Measurements from ENCODE around the gene GOLGA8N. TPM values are rescaled to one million over a fixed set of nuclear protein-coding genes. Genes with fewer than 3 reads are reported as not detected.
"Not testable (repeated sequence)": the region's sequence is repeated elsewhere in the genome, so short reads cannot be mapped to it uniquely, and the experiment has no call there.

Gene GOLGA8N
- total RNA-seq, result 2.2 TPM
- 13.8 TPM for polyA plus RNA-seq
- long read RNA-seq, donor 1, result 0 reads
- long read RNA-seq, donor 2, result 0 reads
- long read RNA-seq, donor 3, result 0 reads
- long read RNA-seq, donor 4, result 0 reads
- long read RNA-seq, donor 5, result 0 reads
- long read RNA-seq, donor 6, result 0 reads
- long read RNA-seq, donor 7, result 0 reads
- long read RNA-seq, donor 8, result 0 reads
- long read RNA-seq, donor 9, result 0 reads
- long read RNA-seq, donor 10, result 0 reads

DNA sequence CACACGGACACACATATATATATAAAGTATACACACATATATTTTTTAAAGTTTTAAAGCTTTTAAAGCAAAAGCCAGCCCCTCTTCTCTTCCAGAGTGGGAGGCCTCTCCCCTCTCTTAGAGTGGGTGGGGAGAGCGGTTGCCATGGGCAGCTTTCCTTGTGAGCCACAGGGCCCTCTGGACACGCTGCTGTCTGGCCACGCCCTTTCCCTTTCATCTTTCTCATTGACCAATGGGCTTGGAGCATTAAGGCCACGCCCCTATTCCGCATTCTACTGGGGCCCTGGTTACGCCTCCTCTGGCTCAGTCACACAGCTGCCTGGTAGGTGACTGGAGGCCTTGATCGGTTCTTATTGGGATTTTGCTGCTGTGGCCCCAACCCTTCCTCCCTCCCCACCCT is at the start of gene GOLGA8N:
Gene GOLGA8N (plus strand): TSS at position 306 of the 400 bp plus-strand sequence.
- not testable (repeated sequence) for H3K9me3 ChIP-seq (ENCODE audit: control insufficient read depth in 2 of 2, insufficient read depth in 1 of 2, low read length in 1 of 2)

DNA sequence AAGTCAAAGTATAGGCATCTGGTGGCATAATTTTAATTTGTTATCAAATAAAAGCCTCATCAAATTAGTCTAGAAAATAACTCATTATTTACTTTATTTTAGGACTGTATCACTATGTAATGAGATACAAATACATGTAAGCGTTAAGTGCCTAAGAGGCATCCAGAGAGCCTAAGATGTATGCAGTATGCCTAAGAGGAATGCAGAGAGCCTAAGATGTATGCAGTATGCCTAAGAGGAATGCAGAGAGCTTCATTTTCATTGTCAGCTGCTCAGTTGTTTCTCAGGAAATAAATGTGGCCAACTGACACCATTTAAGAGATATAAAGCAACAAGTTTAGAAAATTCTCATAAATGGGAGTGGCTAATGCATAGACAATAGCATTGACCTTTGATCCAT is 49.8 kb upstream of the GOLGA8N start:
- not testable (repeated sequence) for H3K27me3 ChIP-seq (ENCODE audit: control insufficient read depth in 2 of 2, insufficient read depth in 1 of 2, low read length in 1 of 2); H3K36me3 ChIP-seq (ENCODE audit: control insufficient read depth in 2 of 2, insufficient read depth in 2 of 2, low read length in 1 of 2); H3K4me1 ChIP-seq (ENCODE audit: control insufficient read depth in 2 of 2, insufficient read depth in 2 of 2, low read length in 2 of 2); H3K9me3 ChIP-seq (ENCODE audit: control insufficient read depth in 2 of 2, insufficient read depth in 1 of 2, low read length in 1 of 2); H3K27ac ChIP-seq (ENCODE audit: low read depth in 1 of 2, low read length in 1 of 2); H3K4me3 ChIP-seq (ENCODE audit: low read length in 2 of 2); DNase-seq (ENCODE audit: low read depth in 6 of 9, low spot score in 9 of 9)
- no CpG with 5 or more reads among the region's 1 CpG for WGBS

More for the DNA sequence above, at the start of gene GOLGA8N:
- H3K4me3 ChIP-seq (ENCODE audit: low read length in 2 of 2); H3K27me3 ChIP-seq (ENCODE audit: control insufficient read depth in 2 of 2, insufficient read depth in 1 of 2, low read length in 1 of 2); DNase-seq (ENCODE audit: low read depth in 6 of 9, low spot score in 9 of 9); H3K27ac ChIP-seq (ENCODE audit: low read depth in 1 of 2, low read length in 1 of 2); H3K4me1 ChIP-seq (ENCODE audit: control insufficient read depth in 2 of 2, insufficient read depth in 2 of 2, low read length in 2 of 2); H3K36me3 ChIP-seq (ENCODE audit: control insufficient read depth in 2 of 2, insufficient read depth in 2 of 2, low read length in 1 of 2): not testable (repeated sequence)
- WGBS, result 89% methylated on average over 1 of the region's 8 CpGs

- WGBS, result no CpG with 5 or more reads among the region's 9 CpGs
- not testable (repeated sequence) for H3K4me1 ChIP-seq (ENCODE audit: control insufficient read depth in 2 of 2, insufficient read depth in 2 of 2, low read length in 2 of 2); DNase-seq (ENCODE audit: low read depth in 6 of 9, low spot score in 9 of 9); H3K27ac ChIP-seq (ENCODE audit: low read depth in 1 of 2, low read length in 1 of 2); H3K27me3 ChIP-seq (ENCODE audit: control insufficient read depth in 2 of 2, insufficient read depth in 1 of 2, low read length in 1 of 2); H3K4me3 ChIP-seq (ENCODE audit: low read length in 2 of 2); H3K9me3 ChIP-seq (ENCODE audit: control insufficient read depth in 2 of 2, insufficient read depth in 1 of 2, low read length in 1 of 2); H3K36me3 ChIP-seq (ENCODE audit: control insufficient read depth in 2 of 2, insufficient read depth in 2 of 2, low read length in 1 of 2)
Measured at GRCh38 chr15:32545129-32545528, 48.1 kb upstream of the GOLGA8N start.

DNA sequence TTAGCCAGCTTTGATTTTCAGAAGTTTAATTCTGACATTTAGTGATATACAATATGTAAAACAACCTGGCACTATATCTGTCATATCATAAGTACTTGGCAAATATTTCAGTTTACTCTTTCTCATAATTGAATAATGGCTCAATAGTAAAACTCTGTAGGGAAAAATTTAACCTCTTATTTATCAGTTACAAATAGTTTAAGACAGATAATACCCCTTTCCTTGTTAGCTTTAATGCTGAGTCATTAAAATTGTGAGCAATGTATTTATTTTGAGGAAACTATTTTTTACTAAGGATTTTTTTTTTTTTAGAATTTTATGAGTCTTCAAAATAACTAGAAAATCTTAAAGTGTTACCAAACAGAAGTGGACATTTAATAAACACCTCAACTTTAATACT is 38.7 kb upstream of the GOLGA8N start:
- not testable (repeated sequence) for H3K4me1 ChIP-seq (ENCODE audit: control insufficient read depth in 2 of 2, insufficient read depth in 2 of 2, low read length in 2 of 2); H3K27ac ChIP-seq (ENCODE audit: low read depth in 1 of 2, low read length in 1 of 2); H3K27me3 ChIP-seq (ENCODE audit: control insufficient read depth in 2 of 2, insufficient read depth in 1 of 2, low read length in 1 of 2); DNase-seq (ENCODE audit: low read depth in 6 of 9, low spot score in 9 of 9); H3K4me3 ChIP-seq (ENCODE audit: low read length in 2 of 2); H3K9me3 ChIP-seq (ENCODE audit: control insufficient read depth in 2 of 2, insufficient read depth in 1 of 2, low read length in 1 of 2); H3K36me3 ChIP-seq (ENCODE audit: control insufficient read depth in 2 of 2, insufficient read depth in 2 of 2, low read length in 1 of 2)

DNA sequence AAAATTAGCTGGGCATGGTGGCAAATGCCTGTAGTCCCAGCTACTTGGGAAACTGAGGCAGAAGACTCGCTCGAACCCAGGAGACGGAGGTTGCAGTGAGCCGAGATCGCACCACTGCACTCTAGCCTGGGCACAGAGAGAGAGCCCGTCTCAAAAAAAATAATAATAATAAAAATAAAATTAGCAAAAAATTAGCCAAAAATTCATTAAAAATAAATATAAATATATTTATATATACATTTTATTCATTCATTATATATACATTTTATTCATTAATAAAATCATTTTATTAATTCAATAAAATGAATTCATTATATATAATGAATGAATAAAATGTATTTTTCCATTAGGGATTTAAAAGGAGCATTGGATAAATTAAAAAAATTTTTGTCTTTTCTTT is 31.1 kb upstream of the GOLGA8N start:
- not testable (repeated sequence) for H3K4me1 ChIP-seq (ENCODE audit: control insufficient read depth in 2 of 2, insufficient read depth in 2 of 2, low read length in 2 of 2); DNase-seq (ENCODE audit: low read depth in 6 of 9, low spot score in 9 of 9); H3K4me3 ChIP-seq (ENCODE audit: low read length in 2 of 2); H3K36me3 ChIP-seq (ENCODE audit: control insufficient read depth in 2 of 2, insufficient read depth in 2 of 2, low read length in 1 of 2); H3K9me3 ChIP-seq (ENCODE audit: control insufficient read depth in 2 of 2, insufficient read depth in 1 of 2, low read length in 1 of 2); H3K27me3 ChIP-seq (ENCODE audit: control insufficient read depth in 2 of 2, insufficient read depth in 1 of 2, low read length in 1 of 2); H3K27ac ChIP-seq (ENCODE audit: low read depth in 1 of 2, low read length in 1 of 2)
- WGBS, result over 99% methylated on average over 6 of the region's 6 CpGs

- not testable (repeated sequence) for H3K4me1 ChIP-seq (ENCODE audit: control insufficient read depth in 2 of 2, insufficient read depth in 2 of 2, low read length in 2 of 2); H3K4me3 ChIP-seq (ENCODE audit: low read length in 2 of 2); H3K27me3 ChIP-seq (ENCODE audit: control insufficient read depth in 2 of 2, insufficient read depth in 1 of 2, low read length in 1 of 2); H3K36me3 ChIP-seq (ENCODE audit: control insufficient read depth in 2 of 2, insufficient read depth in 2 of 2, low read length in 1 of 2); DNase-seq (ENCODE audit: low read depth in 6 of 9, low spot score in 9 of 9); H3K27ac ChIP-seq (ENCODE audit: low read depth in 1 of 2, low read length in 1 of 2); H3K9me3 ChIP-seq (ENCODE audit: control insufficient read depth in 2 of 2, insufficient read depth in 1 of 2, low read length in 1 of 2)
- WGBS, result 85% methylated on average over 1 of the region's 3 CpGs
Measured at GRCh38 chr15:32568988-32569387, 24.3 kb upstream of the GOLGA8N start.

DNA sequence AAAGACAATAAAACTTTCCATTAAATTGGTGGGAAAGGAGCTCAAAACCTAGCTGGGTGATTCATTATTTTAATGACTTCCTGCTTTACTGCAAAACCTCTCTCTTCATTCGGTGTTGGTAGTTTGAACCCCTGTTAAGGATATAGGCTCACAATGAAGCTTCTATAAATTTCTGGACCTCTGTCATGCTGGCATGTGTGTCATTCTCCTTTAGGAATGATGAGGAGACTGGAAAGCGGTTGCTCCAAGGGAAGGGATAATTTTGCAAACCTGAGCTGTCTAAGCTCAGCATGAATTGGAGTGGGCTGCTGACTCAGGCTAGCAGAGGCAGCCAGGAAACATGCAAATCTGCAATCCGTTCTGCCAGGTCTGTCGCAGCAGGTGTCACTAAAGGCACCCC is 14.8 kb upstream of the GOLGA8N start:
- not testable (repeated sequence) for H3K4me3 ChIP-seq (ENCODE audit: low read length in 2 of 2); H3K36me3 ChIP-seq (ENCODE audit: control insufficient read depth in 2 of 2, insufficient read depth in 2 of 2, low read length in 1 of 2); H3K9me3 ChIP-seq (ENCODE audit: control insufficient read depth in 2 of 2, insufficient read depth in 1 of 2, low read length in 1 of 2); DNase-seq (ENCODE audit: low read depth in 6 of 9, low spot score in 9 of 9); H3K4me1 ChIP-seq (ENCODE audit: control insufficient read depth in 2 of 2, insufficient read depth in 2 of 2, low read length in 2 of 2); H3K27me3 ChIP-seq (ENCODE audit: control insufficient read depth in 2 of 2, insufficient read depth in 1 of 2, low read length in 1 of 2); H3K27ac ChIP-seq (ENCODE audit: low read depth in 1 of 2, low read length in 1 of 2)
- 15% methylated on average over 2 of the region's 4 CpGs for WGBS

GRCh38 chr15:32585844-32586243 is 7.4 kb upstream of the GOLGA8N start:
- WGBS, result 76% methylated on average over 3 of the region's 4 CpGs
- H3K27me3 ChIP-seq (ENCODE audit: control insufficient read depth in 2 of 2, insufficient read depth in 1 of 2, low read length in 1 of 2); H3K9me3 ChIP-seq (ENCODE audit: control insufficient read depth in 2 of 2, insufficient read depth in 1 of 2, low read length in 1 of 2); H3K27ac ChIP-seq (ENCODE audit: low read depth in 1 of 2, low read length in 1 of 2); H3K4me3 ChIP-seq (ENCODE audit: low read length in 2 of 2); H3K36me3 ChIP-seq (ENCODE audit: control insufficient read depth in 2 of 2, insufficient read depth in 2 of 2, low read length in 1 of 2); DNase-seq (ENCODE audit: low read depth in 6 of 9, low spot score in 9 of 9); H3K4me1 ChIP-seq (ENCODE audit: control insufficient read depth in 2 of 2, insufficient read depth in 2 of 2, low read length in 2 of 2): not testable (repeated sequence)

DNA sequence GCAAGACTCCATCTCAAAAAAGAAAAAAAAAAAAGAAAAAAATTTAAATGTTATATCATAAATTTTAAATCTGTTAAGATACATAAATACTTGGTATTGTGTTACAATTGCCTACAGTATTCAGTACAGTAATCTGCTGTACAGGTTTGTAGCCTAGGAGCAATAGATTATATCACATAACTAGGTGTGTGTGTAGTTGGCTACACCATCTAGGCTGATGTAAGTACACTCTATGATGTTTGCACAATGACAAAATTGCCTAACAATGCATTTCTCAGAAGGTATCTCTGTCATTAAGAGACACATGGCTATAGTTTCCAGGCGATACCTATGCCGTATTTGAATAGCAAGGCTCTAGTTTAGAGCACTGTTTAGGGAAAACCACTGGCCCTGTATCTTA is 16.3 kb downstream of the GOLGA8N start:
- not testable (repeated sequence) for DNase-seq (ENCODE audit: low read depth in 6 of 9, low spot score in 9 of 9); H3K4me1 ChIP-seq (ENCODE audit: control insufficient read depth in 2 of 2, insufficient read depth in 2 of 2, low read length in 2 of 2); H3K27me3 ChIP-seq (ENCODE audit: control insufficient read depth in 2 of 2, insufficient read depth in 1 of 2, low read length in 1 of 2); H3K36me3 ChIP-seq (ENCODE audit: control insufficient read depth in 2 of 2, insufficient read depth in 2 of 2, low read length in 1 of 2); H3K27ac ChIP-seq (ENCODE audit: low read depth in 1 of 2, low read length in 1 of 2); H3K4me3 ChIP-seq (ENCODE audit: low read length in 2 of 2); H3K9me3 ChIP-seq (ENCODE audit: control insufficient read depth in 2 of 2, insufficient read depth in 1 of 2, low read length in 1 of 2)
- WGBS, result 97% methylated on average over 2 of the region's 2 CpGs

DNA sequence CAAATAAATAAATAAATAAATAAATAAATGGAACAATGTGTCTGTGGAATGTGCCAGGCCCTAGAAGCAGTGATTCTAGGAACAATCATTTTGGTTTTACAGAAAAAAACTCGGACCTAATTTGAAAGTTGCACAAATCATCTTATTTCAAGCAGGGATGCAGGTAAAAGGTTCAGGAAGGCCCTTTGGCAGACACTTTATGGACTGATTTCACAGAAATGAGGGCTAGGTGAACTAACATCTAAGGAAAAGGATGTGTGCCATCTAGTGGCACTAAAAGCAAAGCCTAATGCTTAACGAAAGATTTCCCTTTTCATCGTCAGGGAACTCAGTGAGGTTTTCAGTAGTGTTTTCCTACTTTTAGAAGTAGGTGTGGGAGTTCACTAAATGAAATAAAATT is 17.5 kb downstream of the GOLGA8N start:
- not testable (repeated sequence) for H3K27ac ChIP-seq (ENCODE audit: low read depth in 1 of 2, low read length in 1 of 2); H3K4me1 ChIP-seq (ENCODE audit: control insufficient read depth in 2 of 2, insufficient read depth in 2 of 2, low read length in 2 of 2); H3K36me3 ChIP-seq (ENCODE audit: control insufficient read depth in 2 of 2, insufficient read depth in 2 of 2, low read length in 1 of 2); H3K4me3 ChIP-seq (ENCODE audit: low read length in 2 of 2); H3K9me3 ChIP-seq (ENCODE audit: control insufficient read depth in 2 of 2, insufficient read depth in 1 of 2, low read length in 1 of 2); H3K27me3 ChIP-seq (ENCODE audit: control insufficient read depth in 2 of 2, insufficient read depth in 1 of 2, low read length in 1 of 2)
- WGBS, result 5% methylated on average over 2 of the region's 3 CpGs
- peak in 2 of 9 donors; percentile 21 to 50 for DNase-seq (ENCODE audit: low read depth in 6 of 9, low spot score in 9 of 9)
